Keratinocyte (primary cell): ENCODE data around the gene DPP10.

Experiments used
- CTCF ChIP-seq, 3 experiments: IDR thresholded peaks in 1 of 3; conservative IDR thresholded peaks in 1 of 3; optimal IDR thresholded peaks in 1 of 3; 2 replicates in 2 of 3; 3 replicates in 1 of 3; pipeline versions ENCODE3 to v1.5.1; 2011; ENCODE audit warnings: low read length in 3 of 3, mild to moderate bottlenecking in 3 of 3, moderate library complexity in 2 of 3, control low read depth in 1 of 3, inconsistent platforms in 1 of 3; ENCODE audit not compliant: insufficient read depth in 2 of 3; ENCODE audit errors: extremely low read depth in 1 of 3
- EZH2 ChIP-seq: IDR thresholded peaks from one replicate; pipeline ENCODE4 v1.6.1; 2012; ENCODE audit warnings: inconsistent platforms, mild to moderate bottlenecking, low read length, moderate library complexity

GRCh38 chr2:115194623-115195022 lies 752.2 kb downstream of the DPP10 start:
- TF ChIP-seq CTCF (optimal IDR thresholded peaks at IDR 0.05 in 1 of 3, IDR thresholded peaks at IDR 0.05 in 1 of 3, conservative IDR thresholded peaks at IDR 0.05 in 1 of 3; ENCODE audit: extremely low read depth in 1 of 3, insufficient read depth in 2 of 3, low read length in 3 of 3) = no peak
- TF ChIP-seq EZH2 = no peak
